ENCODE results near the gene AFAP1.
A peak's percentile ranks its signal among the peaks of the same experiment; 100 is the strongest.

AFAP1 gene

DNA sequence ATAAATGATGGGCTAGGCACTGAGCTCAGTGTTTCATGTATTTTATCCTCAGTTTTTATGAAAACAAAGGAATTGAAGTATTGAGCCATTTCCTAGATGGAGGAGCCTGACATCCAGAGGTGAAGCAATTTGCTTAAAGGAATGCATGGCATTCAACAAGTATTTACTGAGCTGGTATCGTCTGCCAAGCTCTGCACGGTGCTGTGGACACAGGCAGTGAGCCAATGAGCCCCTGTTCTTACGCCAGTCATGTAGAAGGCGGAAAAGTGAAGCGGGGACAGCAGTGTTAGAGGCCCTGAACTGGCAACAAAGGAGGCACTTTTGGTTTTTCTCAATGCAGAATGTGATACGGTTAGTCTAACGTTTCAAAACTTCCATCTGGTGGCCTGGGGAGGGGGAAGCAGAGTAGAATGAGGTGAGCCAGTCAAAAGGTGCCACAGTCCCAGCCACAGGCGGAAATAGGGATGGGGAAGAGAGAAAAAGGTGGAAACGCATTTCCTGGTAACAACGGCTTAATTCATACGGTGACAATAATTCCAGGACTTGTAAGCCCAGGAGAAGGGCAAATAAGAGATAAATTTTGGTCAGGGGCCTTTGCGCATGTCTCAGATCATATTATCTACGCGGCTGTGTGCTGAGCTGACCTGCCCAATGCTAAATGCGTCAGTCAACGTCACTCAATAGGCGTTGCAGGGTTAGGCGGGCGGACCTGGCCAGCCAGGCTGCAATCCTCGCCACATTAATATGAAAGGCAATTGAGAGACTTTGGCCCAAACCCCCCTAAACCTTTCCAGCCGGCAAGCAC is 133.9 kb downstream of the AFAP1 start:
- Histone ChIP-seq H4K20me1 (ENCODE audit: insufficient read depth) (no peaks in the 10 kb centered on the region), H3K9ac (no peak overlapping the region), H3K36me3 (ENCODE audit: insufficient read depth) (no peaks in the 10 kb centered on the region), H3K27me3 (ENCODE audit: insufficient read depth, low read depth) (no peaks in the 10 kb centered on the region), H3K4me3 (IDR thresholded peaks at IDR 0.05; ENCODE audit: insufficient read depth, low read depth, low read length) (no peak overlapping the region), H3K27ac (no peak overlapping the region), H3K79me2 (ENCODE audit: insufficient read depth, low read depth) (no peaks in the 10 kb centered on the region), H3K4me1 (ENCODE audit: low read depth, poor library complexity, severe bottlenecking) (no peaks in the 10 kb centered on the region), H3K4me2 (no peak overlapping the region), H2AFZ (ENCODE audit: low read depth) (no peak overlapping the region)
- TF ChIP-seq, protein P1, sequence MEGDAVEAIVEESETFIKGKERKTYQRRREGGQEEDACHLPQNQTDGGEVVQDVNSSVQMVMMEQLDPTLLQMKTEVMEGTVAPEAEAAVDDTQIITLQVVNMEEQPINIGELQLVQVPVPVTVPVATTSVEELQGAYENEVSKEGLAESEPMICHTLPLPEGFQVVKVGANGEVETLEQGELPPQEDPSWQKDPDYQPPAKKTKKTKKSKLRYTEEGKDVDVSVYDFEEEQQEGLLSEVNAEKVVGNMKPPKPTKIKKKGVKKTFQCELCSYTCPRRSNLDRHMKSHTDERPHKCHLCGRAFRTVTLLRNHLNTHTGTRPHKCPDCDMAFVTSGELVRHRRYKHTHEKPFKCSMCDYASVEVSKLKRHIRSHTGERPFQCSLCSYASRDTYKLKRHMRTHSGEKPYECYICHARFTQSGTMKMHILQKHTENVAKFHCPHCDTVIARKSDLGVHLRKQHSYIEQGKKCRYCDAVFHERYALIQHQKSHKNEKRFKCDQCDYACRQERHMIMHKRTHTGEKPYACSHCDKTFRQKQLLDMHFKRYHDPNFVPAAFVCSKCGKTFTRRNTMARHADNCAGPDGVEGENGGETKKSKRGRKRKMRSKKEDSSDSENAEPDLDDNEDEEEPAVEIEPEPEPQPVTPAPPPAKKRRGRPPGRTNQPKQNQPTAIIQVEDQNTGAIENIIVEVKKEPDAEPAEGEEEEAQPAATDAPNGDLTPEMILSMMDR (conservative IDR thresholded peaks at IDR 0.05; ENCODE audit: low read depth, low read length), result no peak

DNA sequence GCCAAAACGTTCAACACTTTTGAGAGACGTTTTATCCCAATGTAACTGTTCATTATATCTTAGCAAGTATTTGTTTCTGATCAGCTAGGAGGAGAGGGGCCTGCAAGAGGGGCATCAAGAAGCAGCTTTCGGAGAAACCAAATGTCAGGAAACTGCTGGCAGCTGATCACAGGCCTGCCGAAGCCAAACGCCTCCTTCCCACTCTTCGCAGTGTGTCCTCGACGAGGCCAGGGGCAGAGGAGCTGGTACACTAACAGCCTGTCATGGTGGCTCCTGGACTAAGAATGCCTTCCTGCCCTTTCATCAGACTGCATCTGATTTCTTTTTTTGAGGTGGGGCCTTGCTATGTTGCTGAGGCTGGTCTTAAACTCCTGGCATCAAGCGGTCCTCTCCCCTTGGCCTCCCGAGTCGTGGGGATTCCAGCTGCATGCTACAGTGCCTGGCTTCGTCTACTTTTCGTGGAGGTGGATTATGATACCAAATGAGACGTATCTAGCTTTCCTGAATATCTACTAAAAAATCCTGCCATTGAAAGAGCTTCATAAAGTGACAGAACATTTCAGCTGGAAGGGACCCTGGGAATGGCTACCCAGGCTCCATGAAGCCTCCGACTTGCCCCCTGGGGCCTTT is 134.8 kb downstream of the AFAP1 start:
- Histone ChIP-seq H4K20me1 (ENCODE audit: insufficient read depth) (no peaks in the 10 kb centered on the region), H3K4me3 (IDR thresholded peaks at IDR 0.05; ENCODE audit: insufficient read depth, low read depth, low read length) (no peak overlapping the region), H3K9ac (no peak overlapping the region), H3K4me1 (ENCODE audit: low read depth, poor library complexity, severe bottlenecking) (no peaks in the 10 kb centered on the region), H3K79me2 (ENCODE audit: insufficient read depth, low read depth) (no peaks in the 10 kb centered on the region), H3K4me2 (no peak overlapping the region), H2AFZ (ENCODE audit: low read depth) (no peak overlapping the region), H3K36me3 (ENCODE audit: insufficient read depth) (no peaks in the 10 kb centered on the region), H3K27me3 (ENCODE audit: insufficient read depth, low read depth) (no peaks in the 10 kb centered on the region), H3K27ac (no peak overlapping the region)
- TF ChIP-seq, protein P1 (conservative IDR thresholded peaks at IDR 0.05; ENCODE audit: low read depth, low read length), result no peak

DNA sequence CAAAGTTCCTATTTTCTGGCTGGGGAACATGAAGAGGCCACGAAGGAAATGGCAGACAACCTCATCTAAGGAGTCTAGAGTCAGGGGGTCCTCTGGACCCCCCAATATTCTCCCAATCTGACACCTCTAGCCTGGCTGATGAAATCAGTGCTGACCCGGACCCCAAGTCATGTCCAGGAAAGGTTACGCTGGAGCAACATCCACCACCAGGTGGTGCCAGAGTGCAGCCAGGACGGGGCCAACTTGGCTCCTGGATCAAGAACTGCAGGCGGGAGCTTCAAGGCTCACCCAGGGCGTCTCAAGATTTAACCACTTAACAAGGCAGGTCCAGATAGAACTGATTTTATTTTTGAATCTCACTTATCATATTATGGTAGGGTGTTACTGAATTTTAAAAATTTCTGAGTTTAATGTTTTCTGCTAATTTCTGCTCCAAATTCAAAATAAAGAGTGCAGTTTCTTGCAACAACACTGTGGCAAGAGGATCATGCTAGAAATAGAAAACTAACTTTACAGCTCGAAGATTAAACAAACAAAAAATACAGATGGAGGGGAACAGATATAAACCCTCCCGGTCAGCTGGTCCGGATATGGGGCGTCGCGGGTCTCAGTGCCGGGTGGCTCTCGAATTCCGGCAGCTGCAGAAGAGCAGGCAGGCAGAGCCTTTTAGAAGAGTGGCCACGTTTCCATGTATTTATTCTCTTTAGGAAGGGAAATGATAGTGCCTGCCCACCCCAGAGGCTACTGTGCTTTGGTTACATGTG is 135.5 kb downstream of the AFAP1 start:
- TF ChIP-seq, protein P1 (conservative IDR thresholded peaks at IDR 0.05; ENCODE audit: low read depth, low read length), result peak; percentile 71
- no peak overlapping the region for H2AFZ ChIP-seq (ENCODE audit: low read depth)
- no peaks in the 10 kb centered on the region for H4K20me1 ChIP-seq (ENCODE audit: insufficient read depth)
- H3K9ac ChIP-seq, result no peak overlapping the region
- H3K27me3 ChIP-seq (ENCODE audit: insufficient read depth, low read depth), result no peaks in the 10 kb centered on the region
- H3K79me2 ChIP-seq (ENCODE audit: insufficient read depth, low read depth), result no peaks in the 10 kb centered on the region
- no peak overlapping the region for H3K27ac ChIP-seq
- H3K4me1 ChIP-seq (ENCODE audit: low read depth, poor library complexity, severe bottlenecking), result no peaks in the 10 kb centered on the region
- H3K36me3 ChIP-seq (ENCODE audit: insufficient read depth), result no peaks in the 10 kb centered on the region
- no peak overlapping the region for H3K4me3 ChIP-seq (IDR thresholded peaks at IDR 0.05; ENCODE audit: insufficient read depth, low read depth, low read length)
- H3K4me2 ChIP-seq, result no peak overlapping the region

DNA sequence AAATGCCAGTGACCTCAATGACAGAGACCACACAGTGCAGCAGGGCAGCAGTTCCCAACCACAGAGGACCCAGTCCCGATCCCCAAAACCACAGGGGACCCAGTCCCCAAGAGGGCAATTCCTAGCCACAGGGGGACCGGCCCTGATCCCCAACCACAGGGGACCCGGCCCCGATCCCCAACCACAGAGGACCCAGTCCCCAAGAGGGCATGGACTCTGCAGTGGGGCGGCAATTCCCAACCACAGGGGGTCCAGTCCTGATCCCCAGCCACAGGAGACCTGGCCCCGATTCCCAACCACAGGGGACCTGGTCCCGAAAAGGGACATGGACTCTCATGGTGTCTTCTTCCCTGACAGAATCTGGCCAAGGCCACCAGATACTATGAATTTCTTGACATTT is 136.3 kb downstream of the AFAP1 start:
- TF ChIP-seq, protein P1 (conservative IDR thresholded peaks at IDR 0.05; ENCODE audit: low read depth, low read length), result no peak
- Histone ChIP-seq H3K9ac (no peak overlapping the region), H3K4me2 (no peak overlapping the region), H3K79me2 (ENCODE audit: insufficient read depth, low read depth) (no peaks in the 10 kb centered on the region), H3K36me3 (ENCODE audit: insufficient read depth) (no peaks in the 10 kb centered on the region), H3K27me3 (ENCODE audit: insufficient read depth, low read depth) (no peaks in the 10 kb centered on the region), H2AFZ (ENCODE audit: low read depth) (no peak overlapping the region), H3K4me3 (IDR thresholded peaks at IDR 0.05; ENCODE audit: insufficient read depth, low read depth, low read length) (no peak overlapping the region), H3K27ac (no peak overlapping the region), H3K4me1 (ENCODE audit: low read depth, poor library complexity, severe bottlenecking) (no peaks in the 10 kb centered on the region), H4K20me1 (ENCODE audit: insufficient read depth) (no peaks in the 10 kb centered on the region)
